ENCODE results near the gene CAMTA1.

GRCh38 chr1:7077970-7078369, 292.7 kb downstream of the CAMTA1 start:
- TF ChIP-seq EP300 (IDR thresholded peaks at IDR 0.05) (no peak), CTCF (IDR thresholded peaks at IDR 0.05) (no peak), POLR2AphosphoS5 (IDR thresholded peaks at IDR 0.05) (no peak)
